ENCODE measurements around the gene COL9A3. TPM values are rescaled to one million over a fixed set of nuclear protein-coding genes. Genes with fewer than 3 reads are reported as not detected.

Gene COL9A3
- polyA plus RNA-seq, 1 experiment = 0.98 TPM

GRCh38 chr20:62805711-62806382 lies 11.0 kb upstream of the COL9A3 start:
- no peak for TF ChIP-seq CTCF (IDR thresholded peaks at IDR 0.05; ENCODE audit: low read depth, low read length)
- ChIA-PET POLR2A (interaction anchor here (0.5 to 1.0 kb wide), 2 partner anchors 16 to 131 kb away, joined by 3 to 4 read pairs; no protein-coding TSS in a partner anchor), CTCF (no interaction called here)
- H3K4me3 ChIP-seq (ENCODE audit: low read depth, low read length) = peak overlapping the region; percentile 68
- DNase-seq (ENCODE audit: low read depth, low spot score) = no peak
- H3K27me3 ChIP-seq (ENCODE audit: control insufficient read depth, insufficient read depth, low read length) = no peaks in the 10 kb centered on the region
- H3K27ac ChIP-seq (ENCODE audit: low read depth, low read length) = no peak overlapping the region
- no peaks in the 10 kb centered on the region; the same call in 1 of the 2 replicates for H3K9me3 ChIP-seq (ENCODE audit: control insufficient read depth, insufficient read depth, low read length)

- Histone ChIP-seq H3K9me3 (ENCODE audit: control insufficient read depth, insufficient read depth, low read length) (no peaks in the 10 kb centered on the region; the same call in 1 of the 2 replicates), H3K4me3 (ENCODE audit: low read depth, low read length) (peak overlapping the region; percentile 68), H3K27me3 (ENCODE audit: control insufficient read depth, insufficient read depth, low read length) (no peaks in the 10 kb centered on the region), H3K27ac (ENCODE audit: low read depth, low read length) (no peak overlapping the region)
- ChIA-PET POLR2A (no interaction called here), CTCF (no interaction called here)
- DNase-seq (ENCODE audit: low read depth, low spot score) = no peak
- no peak for TF ChIP-seq CTCF (IDR thresholded peaks at IDR 0.05; ENCODE audit: low read depth, low read length)
These were observed 10.3 kb upstream of the COL9A3 start for GRCh38 chr20:62806383-62807050.

- Histone ChIP-seq H3K27me3 (ENCODE audit: control insufficient read depth, insufficient read depth, low read length) (no peaks in the 10 kb centered on the region), H3K9me3 (ENCODE audit: control insufficient read depth, insufficient read depth, low read length) (no peaks in the 10 kb centered on the region; the same call in 1 of the 2 replicates), H3K27ac (ENCODE audit: low read depth, low read length) (no peak overlapping the region), H3K4me3 (ENCODE audit: low read depth, low read length) (no peak overlapping the region)
- ChIA-PET CTCF (interaction anchor here (0.6 to 2.2 kb wide), 22 partner anchors 8 to 191 kb away, joined by 3 to 11 read pairs (median 6); partner anchors contain the start of gene MRGBP), POLR2A (no interaction called here)
- no peak for DNase-seq (ENCODE audit: low read depth, low spot score)
- no peak for TF ChIP-seq CTCF (IDR thresholded peaks at IDR 0.05; ENCODE audit: low read depth, low read length)
These were observed 9.2 kb upstream of the COL9A3 start for GRCh38 chr20:62807444-62808210.

GRCh38 chr20:62808211-62808865 lies 8.5 kb upstream of the COL9A3 start:
- Histone ChIP-seq H3K9me3 (ENCODE audit: control insufficient read depth, insufficient read depth, low read length) (no peaks in the 10 kb centered on the region; the same call in 1 of the 2 replicates), H3K27me3 (ENCODE audit: control insufficient read depth, insufficient read depth, low read length) (no peaks in the 10 kb centered on the region), H3K4me3 (ENCODE audit: low read depth, low read length) (no peak overlapping the region), H3K27ac (ENCODE audit: low read depth, low read length) (no peak overlapping the region)
- no peak for DNase-seq (ENCODE audit: low read depth, low spot score)
- peak; percentile 94 for TF ChIP-seq CTCF (IDR thresholded peaks at IDR 0.05; ENCODE audit: low read depth, low read length)
- POLR2A ChIA-PET = no interaction called here
- CTCF ChIA-PET = interaction anchor here (0.6 to 2.2 kb wide), 38 partner anchors 8 to 204 kb away, joined by 3 to 11 read pairs (median 4); partner anchors contain the start of genes MRGBP and TCFL5
